HepG2 (cell line): Measurements from ENCODE around the gene COPE. TPM values are rescaled to one million over a fixed set of nuclear protein-coding genes. Genes with fewer than 3 reads are reported as not detected.

ENCODE experiments used
- FOXA1 ChIP-seq, 2 experiments: fragments of 450-650 bp in 1 of 2; sonication (generic) in 1 of 2; formaldehyde crosslinking in 1 of 2; IDR thresholded peaks; 2 replicates each; pipeline versions ENCODE4 v1.4.0 to v1.6.1; 2016 to 2020; ENCODE audit warnings: missing genetic modification reagents in 1 of 2
- FOXO1 ChIP-seq: sonication (generic); formaldehyde crosslinking; IDR thresholded peaks from 2 replicates; pipeline ENCODE4 v1.4.0; 2020; ENCODE audit warnings: missing genetic modification reagents
- GATAD2A ChIP-seq: IDR thresholded peaks from 2 replicates; pipeline ENCODE4 v1.6.1; 2016
- HIVEP1 ChIP-seq: sonication (generic); formaldehyde crosslinking; IDR thresholded peaks from 2 replicates; pipeline ENCODE4 v1.4.0; 2020; ENCODE audit warnings: mild to moderate bottlenecking, missing genetic modification reagents
- HNRNPL ChIP-seq: fragments of 200-400 bp; formaldehyde crosslinking; IDR thresholded peaks from 2 replicates; pipeline ENCODE4 v1.6.1; 2017; ENCODE audit warnings: mild to moderate bottlenecking, low read depth, low read length
- IRX3 ChIP-seq: sonication (generic); formaldehyde crosslinking; IDR thresholded peaks from 2 replicates; pipeline ENCODE4 v1.8.1; 2023; ENCODE audit warnings: mild to moderate bottlenecking, low read depth, missing genetic modification reagents, borderline replicate concordance
- MYNN ChIP-seq: sonication (generic); formaldehyde crosslinking; IDR thresholded peaks from 2 replicates; pipeline ENCODE4 v1.4.0; 2020; ENCODE audit warnings: mild to moderate bottlenecking, low read depth, missing genetic modification reagents
- NRL ChIP-seq: sonication (generic); formaldehyde crosslinking; IDR thresholded peaks from 2 replicates; pipeline ENCODE4 v1.5.0; 2020; ENCODE audit warnings: missing genetic modification reagents, mild to moderate bottlenecking, moderate library complexity, borderline replicate concordance
- PATZ1 ChIP-seq: sonication (generic); formaldehyde crosslinking; IDR thresholded peaks from 2 replicates; pipeline ENCODE4 v1.4.0; 2020; ENCODE audit warnings: missing genetic modification reagents
- RFX5 ChIP-seq: IDR thresholded peaks from 2 replicates; pipeline ENCODE4 v1.6.1; 2011; ENCODE audit warnings: low read depth, low read length, improper control_type of control experiment
- SIX4 ChIP-seq: sonication (generic); formaldehyde crosslinking; IDR thresholded peaks from 2 replicates; pipeline ENCODE4 v1.4.0; 2020; ENCODE audit warnings: missing genetic modification reagents
- SMYD3 ChIP-seq: sonication (generic); formaldehyde crosslinking; IDR thresholded peaks from 2 replicates; pipeline ENCODE4 v1.8.1; 2023; ENCODE audit warnings: mild to moderate bottlenecking, missing genetic modification reagents
- TAF15 ChIP-seq: fragments of 200-400 bp; formaldehyde crosslinking; IDR thresholded peaks from one replicate; pipeline ENCODE4 v1.6.1; 2018; ENCODE audit warnings: mild to moderate bottlenecking, low read depth, low read length; ENCODE audit not compliant: poor library complexity, severe bottlenecking
- TSC22D2 ChIP-seq: sonication (generic); formaldehyde crosslinking; IDR thresholded peaks from 2 replicates; pipeline ENCODE4 v1.5.1; 2020; ENCODE audit warnings: missing genetic modification reagents, mild to moderate bottlenecking, borderline replicate concordance
- ZBTB8A ChIP-seq: sonication (generic); formaldehyde crosslinking; IDR thresholded peaks from 2 replicates; pipeline ENCODE4 v1.4.0; 2020; ENCODE audit warnings: mild to moderate bottlenecking, low read depth, missing genetic modification reagents, borderline replicate concordance
- ZFAT ChIP-seq: sonication (generic); formaldehyde crosslinking; conservative IDR thresholded peaks from 2 replicates; pipeline ENCODE4 v1.8.1; 2023; ENCODE audit warnings: missing genetic modification reagents, inconsistent platforms
- ZFP90 ChIP-seq: sonication (generic); formaldehyde crosslinking; IDR thresholded peaks from 2 replicates; pipeline ENCODE4 v1.8.0; 2022; ENCODE audit warnings: missing genetic modification reagents, mild to moderate bottlenecking, inconsistent platforms, borderline replicate concordance
- ZNF121 ChIP-seq: sonication (generic); formaldehyde crosslinking; IDR thresholded peaks from 2 replicates; pipeline ENCODE4 v1.5.0; 2020; ENCODE audit warnings: mild to moderate bottlenecking, missing genetic modification reagents
- ZNF124 ChIP-seq: sonication (generic); formaldehyde crosslinking; IDR thresholded peaks from 2 replicates; pipeline ENCODE4 v1.4.0; 2020; ENCODE audit warnings: missing genetic modification reagents
- ZNF432 ChIP-seq: sonication (generic); formaldehyde crosslinking; IDR thresholded peaks from 2 replicates; pipeline ENCODE4 v1.5.0; 2020; ENCODE audit warnings: missing genetic modification reagents, mild to moderate bottlenecking, borderline replicate concordance
- ZNF543 ChIP-seq: sonication (generic); formaldehyde crosslinking; IDR thresholded peaks from 2 replicates; pipeline ENCODE4 v1.4.0; 2020; ENCODE audit warnings: mild to moderate bottlenecking, missing genetic modification reagents
- polyA plus RNA-seq, 8 experiments: library from polyadenylated mRNA; depleted of rRNA in 3 of 8; stranded (reverse) in 7 of 8; unstranded in 1 of 8; fragments of >200 nt; fragmentation: Illumina TruSeq in 4 of 8; extraction: Trizol in 4 of 8; gene quantifications; 2 replicates each; pipeline versions ENCODE4 v1.2.1 to v1.2.3, GENCODE V29; 2011 to 2016; ENCODE audit warnings: low read depth in 4 of 8, missing spikeins in 1 of 8, mixed read lengths in 1 of 8; ENCODE audit not compliant: insufficient read depth in 1 of 8
- total RNA-seq, 5 experiments: library from RNA; depleted of rRNA; stranded (reverse); fragments of >200 nt; fragmentation: Illumina TruSeq; extraction: Trizol; gene quantifications; 2 replicates each; pipeline ENCODE4 v1.2.3, GENCODE V29; 2016; ENCODE audit warnings: low read depth in 1 of 5
- TF ChIP-seq, protein P1 (sequence below): sonication (generic); formaldehyde crosslinking; IDR thresholded peaks from 2 replicates; pipeline ENCODE4 v1.5.1; 2020; ENCODE audit warnings: missing genetic modification reagents, mild to moderate bottlenecking, borderline replicate concordance
- TF ChIP-seq, protein P2 (sequence below), 2 experiments: sonication (generic) in 1 of 2; formaldehyde crosslinking in 1 of 2; IDR thresholded peaks; 2 replicates each; pipeline versions ENCODE4 v1.4.0 to v1.6.1; 2018 to 2020; ENCODE audit warnings: missing genetic modification reagents in 2 of 2, borderline replicate concordance in 1 of 2, low read depth in 1 of 2, mild to moderate bottlenecking in 1 of 2, missing biosample characterization in 1 of 2

COPE gene
- total and polyA plus RNA-seq, 2 of the 13 experiments (the other 11 are each of a cell fraction or from before 2014, with no cell fraction given): 189 to 205 TPM

DNA sequence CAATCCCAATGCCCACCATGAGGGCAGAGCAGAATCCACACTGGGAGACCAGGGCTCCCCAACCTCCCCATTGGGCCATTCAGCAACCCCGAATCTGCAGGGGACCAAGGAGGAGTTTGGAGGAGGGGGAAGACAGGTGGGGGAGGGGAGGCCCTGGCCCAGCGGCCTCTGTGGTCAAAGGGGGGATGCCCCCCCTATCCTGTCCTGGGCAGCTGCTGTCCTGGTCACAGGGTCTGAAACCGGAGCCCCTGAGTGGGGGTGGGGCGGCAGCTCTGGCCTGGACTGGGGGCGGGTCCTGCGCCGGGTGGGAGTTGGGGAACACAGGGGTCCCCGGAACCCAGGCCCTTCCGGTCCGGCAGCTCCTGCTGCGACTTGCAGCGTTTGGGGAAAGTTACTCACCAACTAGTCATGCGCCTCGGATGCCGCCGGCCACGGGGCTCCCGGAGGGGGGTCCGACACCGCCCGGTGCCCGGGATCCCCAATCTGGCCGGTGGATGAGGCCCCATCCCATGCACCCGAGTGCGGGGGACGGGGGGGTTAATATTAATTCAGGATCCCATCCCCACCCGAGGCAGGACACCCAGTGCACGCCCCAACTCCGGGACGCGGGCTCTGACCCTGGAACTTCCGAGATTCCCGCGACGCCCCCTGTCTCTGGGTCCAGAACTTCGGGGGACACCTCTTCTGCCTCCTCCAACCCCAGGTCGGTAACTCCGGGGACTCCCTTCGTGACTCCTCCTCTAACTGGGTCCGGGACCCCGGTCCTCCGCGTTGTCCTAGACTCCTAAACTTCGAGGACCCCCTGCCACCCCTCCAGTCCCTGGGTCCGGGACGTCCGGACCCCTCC is 21.0 kb upstream of the COPE start (continued):
- TF ChIP-seq PATZ1 (peak; percentile 74), ZNF432 (no peak), MYNN (no peak), ZFAT (no peak), IRX3 (CRISPR knock-in tag) (no peak), HIVEP1 (CRISPR knock-in tag) (no peak), ZNF543 (CRISPR knock-in tag) (no peak; the same call in 1 of the 2 replicates), FOXO1 (CRISPR knock-in tag) (no peak), RFX5 (no peak), SMYD3 (CRISPR knock-in tag) (no peak), ZNF121 (CRISPR knock-in tag) (no peak), TSC22D2 (no peak), FOXA1 (IDR thresholded peaks at IDR 0.05) (no peak), FOXA1 (CRISPR knock-in tag; IDR thresholded peaks at IDR 0.05) (no peak), SIX4 (CRISPR knock-in tag) (peak; percentile 73), TAF15 (no peak), ZFP90 (0 out of 2 replicates have a peak, but pooled peaks have one; percentile 37), GATAD2A (CRISPR knock-in tag) (0 out of 2 replicates have a peak, but pooled peaks have one; percentile 21), ZNF124 (CRISPR knock-in tag) (no peak), ZBTB8A (CRISPR knock-in tag) (no peak), NRL (CRISPR knock-in tag) (no peak; the same call in 1 of the 2 replicates), HNRNPL (no peak)
- TF ChIP-seq, protein P1, sequence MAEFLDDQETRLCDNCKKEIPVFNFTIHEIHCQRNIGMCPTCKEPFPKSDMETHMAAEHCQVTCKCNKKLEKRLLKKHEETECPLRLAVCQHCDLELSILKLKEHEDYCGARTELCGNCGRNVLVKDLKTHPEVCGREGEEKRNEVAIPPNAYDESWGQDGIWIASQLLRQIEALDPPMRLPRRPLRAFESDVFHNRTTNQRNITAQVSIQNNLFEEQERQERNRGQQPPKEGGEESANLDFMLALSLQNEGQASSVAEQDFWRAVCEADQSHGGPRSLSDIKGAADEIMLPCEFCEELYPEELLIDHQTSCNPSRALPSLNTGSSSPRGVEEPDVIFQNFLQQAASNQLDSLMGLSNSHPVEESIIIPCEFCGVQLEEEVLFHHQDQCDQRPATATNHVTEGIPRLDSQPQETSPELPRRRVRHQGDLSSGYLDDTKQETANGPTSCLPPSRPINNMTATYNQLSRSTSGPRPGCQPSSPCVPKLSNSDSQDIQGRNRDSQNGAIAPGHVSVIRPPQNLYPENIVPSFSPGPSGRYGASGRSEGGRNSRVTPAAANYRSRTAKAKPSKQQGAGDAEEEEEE (CRISPR knock-in tag): 0 out of 2 replicates have a peak, but pooled peaks have one; percentile 51
- TF ChIP-seq, protein P2, sequence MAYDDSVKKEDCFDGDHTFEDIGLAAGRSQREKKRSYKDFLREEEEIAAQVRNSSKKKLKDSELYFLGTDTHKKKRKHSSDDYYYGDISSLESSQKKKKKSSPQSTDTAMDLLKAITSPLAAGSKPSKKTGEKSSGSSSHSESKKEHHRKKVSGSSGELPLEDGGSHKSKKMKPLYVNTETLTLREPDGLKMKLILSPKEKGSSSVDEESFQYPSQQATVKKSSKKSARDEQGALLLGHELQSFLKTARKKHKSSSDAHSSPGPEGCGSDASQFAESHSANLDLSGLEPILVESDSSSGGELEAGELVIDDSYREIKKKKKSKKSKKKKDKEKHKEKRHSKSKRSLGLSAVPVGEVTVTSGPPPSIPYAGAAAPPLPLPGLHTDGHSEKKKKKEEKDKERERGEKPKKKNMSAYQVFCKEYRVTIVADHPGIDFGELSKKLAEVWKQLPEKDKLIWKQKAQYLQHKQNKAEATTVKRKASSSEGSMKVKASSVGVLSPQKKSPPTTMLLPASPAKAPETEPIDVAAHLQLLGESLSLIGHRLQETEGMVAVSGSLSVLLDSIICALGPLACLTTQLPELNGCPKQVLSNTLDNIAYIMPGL (CRISPR knock-in tag; IDR thresholded peaks at IDR 0.05; ENCODE audit: borderline replicate concordance in 1 of 2, low read depth in 1 of 2): peak in 1 of 2 experiments; percentile 34; a peak in 1 of 4 replicates
